ENCODE data around the gene MARCHF9. TPM values are rescaled to one million over a fixed set of nuclear protein-coding genes. Genes with fewer than 3 reads are reported as not detected.
A peak's percentile ranks its signal among the peaks of the same experiment; 100 is the strongest.

Gene MARCHF9
- total RNA-seq, 1 donor from 2014 or later = 5.9 TPM

GRCh38 chr12:57755454-57756372 is 810 bp downstream of the MARCHF9 start:
- no peak for ATAC-seq

GRCh38 chr12:57756406-57757341 is 1.8 kb downstream of the MARCHF9 start:
- no peak for ATAC-seq

GRCh38 chr12:57757771-57758170 is 2.9 kb downstream of the MARCHF9 start:
- ATAC-seq = no peak

- ATAC-seq = no peak
Measured at GRCh38 chr12:57758552-57759359, 3.9 kb downstream of the MARCHF9 start.

- ATAC-seq = no peak
Measured at GRCh38 chr12:57759360-57759980, 4.6 kb downstream of the MARCHF9 start.

- no peak for ATAC-seq
Measured at GRCh38 chr12:57760347-57760982, 5.6 kb downstream of the MARCHF9 start.

GRCh38 chr12:57761391-57761998 is 6.6 kb downstream of the MARCHF9 start:
- no peak for ATAC-seq

- ATAC-seq = no peak
Measured at GRCh38 chr12:57762463-57762862, 7.6 kb downstream of the MARCHF9 start.

- ATAC-seq = no peak
Measured at GRCh38 chr12:57763881-57764661, 9.2 kb downstream of the MARCHF9 start.

GRCh38 chr12:57764662-57765002 is 9.7 kb downstream of the MARCHF9 start:
- ATAC-seq = peak; percentile 5

- ATAC-seq = peak; percentile 60
Measured at GRCh38 chr12:57765003-57765697, 10.2 kb downstream of the MARCHF9 start.

- ATAC-seq = peak; percentile 21
Measured at GRCh38 chr12:57765698-57766463, 11.0 kb downstream of the MARCHF9 start.

- peak; percentile 3 for ATAC-seq
Measured at GRCh38 chr12:57766464-57767304, 11.8 kb downstream of the MARCHF9 start, which contains the start of gene CYP27B1. CYP27B1 (minus strand) TSS chr12:57767078; CDS start chr12:57767041, 37 bp downstream.

- no peak for ATAC-seq
Measured at GRCh38 chr12:57767305-57767698, 12.4 kb downstream of the MARCHF9 start.

GRCh38 chr12:57767876-57768275 is 13.0 kb downstream of the MARCHF9 start:
- ATAC-seq = no peak

- no peak for ATAC-seq
Measured at GRCh38 chr12:57769594-57769993, 14.7 kb downstream of the MARCHF9 start.

- ATAC-seq = no peak
Measured at GRCh38 chr12:57770734-57771133, 15.8 kb downstream of the MARCHF9 start.

All from esophagus mucosa (tissue), 1 donor.